IPS-NIHi11 (cell line): Measurements from ENCODE around the gene RPS6KA2.

Experiments
- DNase-seq: peaks from one replicate; pipeline ENCODE4 v3.0.0; 2012; ENCODE audit warnings: mixed read lengths, low spot score

RPS6KA2 gene

GRCh38 chr6:166656230-166657151, 29.4 kb upstream of the RPS6KA2 start:
- DNase-seq: peak; percentile 44

GRCh38 chr6:166655713-166656229, 28.7 kb upstream of the RPS6KA2 start:
- DNase-seq: no peak

GRCh38 chr6:166655251-166655650, 28.2 kb upstream of the RPS6KA2 start:
- no peak for DNase-seq

GRCh38 chr6:166654573-166654972, 27.5 kb upstream of the RPS6KA2 start:
- DNase-seq: no peak

GRCh38 chr6:166653639-166653941, 26.5 kb upstream of the RPS6KA2 start:
- no peak for DNase-seq

GRCh38 chr6:166650824-166651807, 24.1 kb upstream of the RPS6KA2 start:
- DNase-seq: no peak

- DNase-seq: no peak
These were observed 23.0 kb upstream of the RPS6KA2 start for GRCh38 chr6:166650047-166650446.

- no peak for DNase-seq
These were observed 21.8 kb upstream of the RPS6KA2 start for GRCh38 chr6:166648846-166649245.

- DNase-seq: no peak
These were observed 20.8 kb upstream of the RPS6KA2 start for GRCh38 chr6:166647896-166648295.

- DNase-seq: no peak
These were observed 19.7 kb upstream of the RPS6KA2 start for GRCh38 chr6:166646716-166647115.

- no peak for DNase-seq
These were observed 18.8 kb upstream of the RPS6KA2 start for GRCh38 chr6:166645896-166646295.

- DNase-seq: no peak
These were observed 17.6 kb upstream of the RPS6KA2 start for GRCh38 chr6:166644681-166645080.

GRCh38 chr6:166643891-166644590, 17.0 kb upstream of the RPS6KA2 start:
- no peak for DNase-seq

GRCh38 chr6:166642646-166643045, 15.6 kb upstream of the RPS6KA2 start:
- DNase-seq: no peak

GRCh38 chr6:166640342-166641043, 13.4 kb upstream of the RPS6KA2 start:
- peak; percentile 62 for DNase-seq

- DNase-seq: no peak
These were observed 12.9 kb upstream of the RPS6KA2 start for GRCh38 chr6:166639921-166640320.

GRCh38 chr6:166638573-166638964, 11.5 kb upstream of the RPS6KA2 start:
- no peak for DNase-seq

GRCh38 chr6:166637812-166638572, 10.9 kb upstream of the RPS6KA2 start:
- no peak for DNase-seq

GRCh38 chr6:166636934-166637333, 9.9 kb upstream of the RPS6KA2 start:
- no peak for DNase-seq

GRCh38 chr6:166636191-166636933, 9.3 kb upstream of the RPS6KA2 start:
- no peak for DNase-seq
